H1 (cell line): ENCODE data around the gene OSBPL3. TPM values are rescaled to one million over a fixed set of nuclear protein-coding genes. Genes with fewer than 3 reads are reported as not detected.

Experiments used
- CTCF ChIA-PET: fragments of 300-600 bp; sonication (Branson Sonifier 250); formaldehyde crosslinking; loops from one replicate; lab custom pipeline; 2021; ENCODE audit not compliant: partially characterized antibody; lab: Charles Lee
- POLR2A ChIA-PET: fragments of 300-600 bp; sonication (Branson Sonifier 250); formaldehyde crosslinking; loops from one replicate; lab custom pipeline; 2021; ENCODE audit warnings: inconsistent platforms; ENCODE audit not compliant: partially characterized antibody; lab: Charles Lee
- DNase-seq, 2 experiments: peaks; one replicate each; pipeline versions ENCODE4 v3.0.0 to v3.0.0-alpha.2; 2010 to 2022; ENCODE audit warnings: low spot score in 2 of 2, low read depth in 1 of 2, mixed read lengths in 1 of 2
- FAIRE-seq: peaks from 2 replicates; lab custom pipeline; 2011; peaks lifted over from hg19 to GRCh38; lab: Jason Lieb, UNC
- H2AFZ ChIP-seq: 2 replicates; pipeline ENCODE4 v1.8.1; 2012; ENCODE audit warnings: low read length, inconsistent platforms
- H2AK5ac ChIP-seq: 2 replicates; pipeline ENCODE4 v1.6.1; 2013; ENCODE audit warnings: low read depth, low read length
- H2BK120ac ChIP-seq: replicated peaks from 2 replicates; pipeline ENCODE3; 2013; ENCODE audit warnings: low read depth, low read length, inconsistent platforms
- H2BK12ac ChIP-seq: 2 replicates; pipeline ENCODE4 v1.6.1; 2013; ENCODE audit warnings: low read depth, low read length
- H2BK15ac ChIP-seq: 2 replicates; pipeline ENCODE4 v1.6.1; 2013; ENCODE audit warnings: low read length
- H2BK20ac ChIP-seq: 2 replicates; pipeline ENCODE4 v1.6.1; 2013; ENCODE audit warnings: low read length
- H2BK5ac ChIP-seq: 2 replicates; pipeline ENCODE4 v1.6.1; 2013; ENCODE audit warnings: low read depth, low read length
- H3K14ac ChIP-seq: 2 replicates; pipeline ENCODE4 v1.6.1; 2013; ENCODE audit warnings: inconsistent platforms; ENCODE audit not compliant: insufficient read length
- H3K18ac ChIP-seq: 2 replicates; pipeline ENCODE4 v1.6.1; 2013; ENCODE audit warnings: low read length; ENCODE audit errors: extremely low read depth
- H3K23ac ChIP-seq: 2 replicates; pipeline ENCODE4 v1.6.1; 2013; ENCODE audit warnings: inconsistent platforms; ENCODE audit not compliant: insufficient read length
- H3K23me2 ChIP-seq: 2 replicates; pipeline ENCODE4 v1.6.1; 2013; ENCODE audit warnings: low read depth, low read length
- H3K27ac ChIP-seq: 2 replicates; pipeline ENCODE4 v1.6.1; 2011; ENCODE audit warnings: low read depth, low read length, inconsistent platforms
- H3K27me3 ChIP-seq, 4 experiments: replicated peaks in 1 of 4; 1 replicate in 1 of 4; 2 replicates in 3 of 4; pipeline versions ENCODE4 v1.6.1 to v1.8.1; 2011 to 2013; ENCODE audit warnings: low read length in 3 of 4, mild to moderate bottlenecking in 3 of 4, inconsistent platforms in 2 of 4, mixed read lengths in 2 of 4, moderate library complexity in 1 of 4; ENCODE audit not compliant: control insufficient read depth in 3 of 4, insufficient read depth in 3 of 4; ENCODE audit errors: extremely low read depth in 1 of 4
- H3K36me3 ChIP-seq, 4 experiments: 2 replicates each; pipeline versions ENCODE4 v1.6.1 to v1.8.1; 2011 to 2013; ENCODE audit warnings: mild to moderate bottlenecking in 4 of 4, low read length in 3 of 4, moderate library complexity in 2 of 4, control low read depth in 1 of 4, inconsistent platforms in 1 of 4; ENCODE audit not compliant: insufficient read depth in 4 of 4, control insufficient read depth in 2 of 4
- H3K4ac ChIP-seq: replicated peaks from 2 replicates; pipeline ENCODE3; 2013; ENCODE audit warnings: low read length, low read depth, mixed read lengths, inconsistent platforms; ENCODE audit not compliant: insufficient read length
- H3K4me1 ChIP-seq, 4 experiments: replicated peaks in 1 of 4; 1 replicate in 1 of 4; 2 replicates in 3 of 4; pipeline versions ENCODE4 v1.6.1 to v1.8.1; 2011 to 2013; ENCODE audit warnings: low read length in 3 of 4, inconsistent platforms in 2 of 4, mixed read lengths in 1 of 4; ENCODE audit not compliant: insufficient read depth in 4 of 4, control insufficient read depth in 3 of 4
- H3K4me2 ChIP-seq, 2 experiments: 2 replicates each; pipeline versions ENCODE4 v1.6.1 to v1.8.1; 2011 to 2013; ENCODE audit warnings: low read depth in 2 of 2, low read length in 2 of 2, control low read depth in 1 of 2, inconsistent platforms in 1 of 2, mild to moderate bottlenecking in 1 of 2; ENCODE audit not compliant: insufficient read depth in 1 of 2
- H3K4me3 ChIP-seq, 4 experiments: fragments of 200-600, 300-600 bp in 1 of 4; sonication (generic), shearing (Covaris generic), sonication (Bioruptor Twin) in 1 of 4; 2 replicates each; pipeline versions ENCODE4 v1.5.1 to v1.8.1; 2011 to 2016; ENCODE audit warnings: low read length in 4 of 4, low read depth in 3 of 4, control low read depth in 2 of 4, inconsistent platforms in 2 of 4, mild to moderate bottlenecking in 2 of 4, mixed read lengths in 1 of 4, moderate library complexity in 1 of 4; ENCODE audit not compliant: insufficient read depth in 2 of 4; ENCODE audit errors: extremely low read depth in 1 of 4
- H3K56ac ChIP-seq: replicated peaks from 2 replicates; pipeline ENCODE3; 2013; ENCODE audit warnings: low read depth, mild to moderate bottlenecking, mixed read lengths, low read length, inconsistent platforms; ENCODE audit not compliant: insufficient read length
- H3K79me1 ChIP-seq: 2 replicates; pipeline ENCODE4 v1.6.1; 2013; ENCODE audit warnings: low read depth, low read length, control low read depth
- H3K79me2 ChIP-seq, 2 experiments: 2 replicates each; pipeline versions ENCODE4 v1.6.1 to v1.8.1; 2012 to 2013; ENCODE audit warnings: low read length in 2 of 2, mild to moderate bottlenecking in 2 of 2, inconsistent platforms in 1 of 2; ENCODE audit not compliant: insufficient read depth in 2 of 2, control insufficient read depth in 1 of 2
- H3K9ac ChIP-seq, 4 experiments: replicated peaks in 1 of 4; 1 replicate in 1 of 4; 2 replicates in 3 of 4; pipeline versions ENCODE4 v1.6.1 to v1.8.1; 2011 to 2013; ENCODE audit warnings: low read depth in 3 of 4, low read length in 3 of 4, control low read depth in 2 of 4, mild to moderate bottlenecking in 2 of 4, moderate library complexity in 2 of 4, inconsistent platforms in 1 of 4; ENCODE audit errors: extremely low read depth in 1 of 4
- H3K9me3 ChIP-seq, 2 experiments: 2 replicates each; pipeline versions ENCODE4 v1.6.1 to v1.8.1; 2012 to 2013; ENCODE audit warnings: mild to moderate bottlenecking in 2 of 2, moderate library complexity in 2 of 2, control low read depth in 1 of 2, inconsistent platforms in 1 of 2, low read depth in 1 of 2, low read length in 1 of 2, mixed read lengths in 1 of 2; ENCODE audit not compliant: insufficient read depth in 2 of 2
- H4K20me1 ChIP-seq, 2 experiments: replicated peaks in 1 of 2; 2 replicates each; pipeline versions ENCODE3 to v1.8.1; 2011 to 2013; ENCODE audit warnings: inconsistent platforms in 2 of 2, low read length in 2 of 2, mild to moderate bottlenecking in 1 of 2; ENCODE audit not compliant: insufficient read depth in 2 of 2, control insufficient read depth in 1 of 2
- H4K5ac ChIP-seq: 2 replicates; pipeline ENCODE4 v1.6.1; 2013; ENCODE audit warnings: low read length, low read depth, mixed read lengths, inconsistent platforms; ENCODE audit not compliant: insufficient read length
- H4K8ac ChIP-seq: 2 replicates; pipeline ENCODE4 v1.8.0; 2013; ENCODE audit warnings: mild to moderate bottlenecking, moderate library complexity, low read length, inconsistent platforms; ENCODE audit not compliant: insufficient read depth; ENCODE audit errors: extremely low read depth
- H4K91ac ChIP-seq: replicated peaks from 2 replicates; pipeline ENCODE3; 2013; ENCODE audit warnings: low read length, mixed read lengths, inconsistent platforms; ENCODE audit not compliant: insufficient read length
- BACH1 ChIP-seq: IDR thresholded peaks from 2 replicates; pipeline ENCODE4 v1.6.1; 2012; ENCODE audit warnings: low read length, improper control_type of control experiment
- CEBPB ChIP-seq: IDR thresholded peaks from 2 replicates; pipeline ENCODE4 v1.6.1; 2012; ENCODE audit warnings: low read depth, low read length
- CHD1 ChIP-seq: IDR thresholded peaks from 2 replicates; pipeline ENCODE4 v1.6.1; 2012; ENCODE audit warnings: low read depth, low read length, improper control_type of control experiment
- CHD2 ChIP-seq: IDR thresholded peaks from 2 replicates; pipeline ENCODE4 v1.6.1; 2012; ENCODE audit warnings: low read length, improper control_type of control experiment
- EZH2 ChIP-seq: fragments of 200-600 bp; sonication (generic); IDR thresholded peaks from 2 replicates; pipeline ENCODE4 v1.7.1; 2012; ENCODE audit warnings: low read depth, mild to moderate bottlenecking, moderate library complexity, low read length, inconsistent platforms; ENCODE audit not compliant: severe bottlenecking
- GABPA ChIP-seq: IDR thresholded peaks from 2 replicates; pipeline ENCODE4 v1.6.1; 2011; ENCODE audit warnings: mild to moderate bottlenecking, low read length, moderate library complexity, borderline replicate concordance; ENCODE audit not compliant: insufficient read depth
- JUN ChIP-seq: IDR thresholded peaks from 2 replicates; pipeline ENCODE4 v1.6.1; 2011; ENCODE audit warnings: low read depth, mild to moderate bottlenecking, improper control_type of control experiment, low read length
- RBBP5 ChIP-seq: IDR thresholded peaks from 2 replicates; pipeline ENCODE4 v1.7.1; 2012; ENCODE audit warnings: low read depth, mild to moderate bottlenecking, inconsistent platforms, low read length, moderate library complexity, borderline replicate concordance
- TAF7 ChIP-seq: optimal IDR thresholded peaks from 2 replicates; pipeline ENCODE3; 2011; ENCODE audit warnings: low read depth, mild to moderate bottlenecking, inconsistent platforms, low read length, moderate library complexity, borderline replicate concordance
- TEAD4 ChIP-seq: IDR thresholded peaks from 2 replicates; pipeline ENCODE4 v1.6.1; 2012; ENCODE audit warnings: low read depth, low read length, inconsistent platforms, mixed read lengths
- WGBS, 2 experiments: shearing (Covaris generic) in 1 of 2; methylation state at CpG; one replicate each; pipeline versions ENCODE4 v1.1.6 to v1.1.7; 2013 to 2015; ENCODE audit warnings: low lambda C conversion rate in 2 of 2, mixed read lengths in 2 of 2, inconsistent platforms in 1 of 2, low coverage in 1 of 2, missing lambda C conversion rate in 1 of 2; ENCODE audit not compliant: insufficient replicate concordance in 2 of 2, insufficient coverage in 1 of 2, insufficient read length in 1 of 2; ENCODE audit errors: extremely low coverage in 1 of 2, missing lambda C conversion rate in 1 of 2; 5-methylcytosine and 5-hydroxymethylcytosine counted together
- polyA plus RNA-seq, 7 experiments: library from polyadenylated mRNA; depleted of rRNA in 3 of 7; stranded (reverse) in 5 of 7; unstranded in 2 of 7; fragments of >200 nt in 5 of 7; fragments of 200-250 nt in 2 of 7; gene quantifications; 1 replicate in 5 of 7; 2 replicates in 1 of 7; 4 replicates in 1 of 7; pipeline versions ENCODE4 v1.2.1 to v1.2.3, GENCODE V29; 2011 to 2013; ENCODE audit warnings: missing spikeins in 2 of 7, mixed read lengths in 2 of 7
- total RNA-seq: library from RNA; stranded (reverse); fragmentation: NEBNext Ultra II Directional; extraction: Animal tissue kit (Norgen Biotek cat#: 25700); gene quantifications from 2 replicates; pipeline ENCODE4 v1.2.1, GENCODE V29; 2021
- TF ChIP-seq, protein P1 (sequence below): IDR thresholded peaks from 2 replicates; pipeline ENCODE4 v1.6.1; 2011; ENCODE audit warnings: low read length, improper control_type of control experiment
- TF ChIP-seq, protein P2 (sequence below): IDR thresholded peaks from 2 replicates; pipeline ENCODE4 v1.6.1; 2012; ENCODE audit warnings: inconsistent platforms

OSBPL3 gene
- total and polyA plus RNA-seq, 2 of the 8 experiments (the other 6 are each of a cell fraction or from before 2014, with no cell fraction given): 2.8 to 13.9 TPM

DNA sequence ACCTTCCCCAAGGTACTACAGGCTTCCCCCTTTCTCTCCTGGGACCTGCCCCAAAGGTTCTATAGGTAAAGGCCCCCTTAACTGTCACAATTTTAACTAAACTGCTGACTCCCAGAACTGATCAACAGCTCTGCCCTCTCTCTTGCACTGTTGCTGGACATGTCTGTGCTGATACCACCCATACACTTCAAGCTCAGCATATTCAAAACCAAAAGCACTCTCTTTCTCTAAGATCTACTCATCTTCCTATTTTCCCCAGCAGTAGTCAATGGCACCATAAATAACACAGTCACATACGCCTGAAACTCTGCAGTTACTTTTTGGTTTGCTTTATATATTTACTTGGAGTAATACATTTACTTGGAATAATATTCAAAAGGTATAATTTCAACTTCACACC is 12.3 kb downstream of the OSBPL3 start:
- FAIRE-seq: no peak
- H3K27me3 ChIP-seq: no peaks in the 10 kb centered on the region
- H2BK12ac ChIP-seq: no peak overlapping the region
- TF ChIP-seq TAF7: no peak
- TF ChIP-seq JUN: no peak
- TF ChIP-seq TEAD4: no peak
- TF ChIP-seq EZH2: no peak
- TF ChIP-seq, protein P1, sequence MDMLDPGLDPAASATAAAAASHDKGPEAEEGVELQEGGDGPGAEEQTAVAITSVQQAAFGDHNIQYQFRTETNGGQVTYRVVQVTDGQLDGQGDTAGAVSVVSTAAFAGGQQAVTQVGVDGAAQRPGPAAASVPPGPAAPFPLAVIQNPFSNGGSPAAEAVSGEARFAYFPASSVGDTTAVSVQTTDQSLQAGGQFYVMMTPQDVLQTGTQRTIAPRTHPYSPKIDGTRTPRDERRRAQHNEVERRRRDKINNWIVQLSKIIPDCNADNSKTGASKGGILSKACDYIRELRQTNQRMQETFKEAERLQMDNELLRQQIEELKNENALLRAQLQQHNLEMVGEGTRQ: no peak
- no peak for TF ChIP-seq GABPA
- TF ChIP-seq CEBPB: no peak
- no peak for TF ChIP-seq CHD1
- no peak for TF ChIP-seq RBBP5
- TF ChIP-seq, protein P2, sequence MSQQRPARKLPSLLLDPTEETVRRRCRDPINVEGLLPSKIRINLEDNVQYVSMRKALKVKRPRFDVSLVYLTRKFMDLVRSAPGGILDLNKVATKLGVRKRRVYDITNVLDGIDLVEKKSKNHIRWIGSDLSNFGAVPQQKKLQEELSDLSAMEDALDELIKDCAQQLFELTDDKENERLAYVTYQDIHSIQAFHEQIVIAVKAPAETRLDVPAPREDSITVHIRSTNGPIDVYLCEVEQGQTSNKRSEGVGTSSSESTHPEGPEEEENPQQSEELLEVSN: no peak
- TF ChIP-seq BACH1: no peak
- no peak for TF ChIP-seq CHD2

More for the DNA sequence above, 12.3 kb downstream of the OSBPL3 start:
- H3K9me3 ChIP-seq: no peaks in the 10 kb centered on the region
- no peak overlapping the region for H3K23ac ChIP-seq
- H4K91ac ChIP-seq: no peak overlapping the region
- no peak overlapping the region for H4K8ac ChIP-seq
- H3K36me3 ChIP-seq: no peaks in the 10 kb centered on the region
- no peak for DNase-seq
- no peak overlapping the region for H3K56ac ChIP-seq
- H3K79me1 ChIP-seq: peaks cover 2% of the 10 kb centered on the region; the same call in 1 of the 2 replicates
- no peak overlapping the region for H3K18ac ChIP-seq
- H3K4ac ChIP-seq: no peak overlapping the region
- H4K5ac ChIP-seq: no peak overlapping the region
- no peak overlapping the region for H3K27ac ChIP-seq
- peaks cover 0 to 2% of the 10 kb centered on the region in 2 experiments for H4K20me1 ChIP-seq
- H2AFZ ChIP-seq: no peak overlapping the region
- H3K14ac ChIP-seq: no peak overlapping the region
- 68% methylated on average over 1 of the region's 1 CpG; no CpG with 5 or more reads in 1 of the 2 experiments for WGBS, 2 experiments
- H3K4me2 ChIP-seq: no peak overlapping the region
- peaks cover 0 to 40% of the 10 kb centered on the region in 2 experiments; a peak in 1 of 4 replicates for H3K79me2 ChIP-seq
- H3K9ac ChIP-seq: no peak overlapping the region
- H2BK120ac ChIP-seq: no peak overlapping the region
- CTCF ChIA-PET: interaction anchor here (0.8 kb wide), 1 partner anchor 118 kb away, joined by 3 read pairs; no protein-coding TSS in a partner anchor
- peaks cover 0 to 19% (median 5%) of the 10 kb centered on the region in 4 experiments; a peak in 4 of 7 replicates for H3K4me1 ChIP-seq
- H2BK5ac ChIP-seq: no peak overlapping the region
- no peak overlapping the region for H2AK5ac ChIP-seq
- H2BK20ac ChIP-seq: no peak overlapping the region
- no peaks in the 10 kb centered on the region; the same call in 1 of the 2 replicates for H3K23me2 ChIP-seq
- no peak overlapping the region for H2BK15ac ChIP-seq
- H3K4me3 ChIP-seq: no peak overlapping the region
- POLR2A ChIA-PET: interaction anchor here (1.3 to 1.6 kb wide), 3 partner anchors 10 to 157 kb away, joined by 4 read pairs; partner anchors contain the start of gene CYCS
